Measurements from ENCODE around the gene PRKAR1B.

Gene PRKAR1B

GRCh38 chr7:690478-691360 is 36.4 kb downstream of the PRKAR1B start:
- no peak for DNase-seq

- no peak for DNase-seq
Observed at GRCh38 chr7:685540-685939, 41.5 kb downstream of the PRKAR1B start.

- DNase-seq, result no peak
Observed at GRCh38 chr7:684416-684815, 42.7 kb downstream of the PRKAR1B start.

- no peak for DNase-seq
Observed at GRCh38 chr7:683526-684205, 43.4 kb downstream of the PRKAR1B start.

GRCh38 chr7:682810-683209 is 44.3 kb downstream of the PRKAR1B start:
- no peak for DNase-seq

GRCh38 chr7:681551-682307 is 45.4 kb downstream of the PRKAR1B start:
- no peak for DNase-seq

- DNase-seq, result no peak
Observed at GRCh38 chr7:680411-681127, 46.5 kb downstream of the PRKAR1B start.

- DNase-seq, result no peak
Observed at GRCh38 chr7:676972-677385, 50.1 kb downstream of the PRKAR1B start.

- DNase-seq, result no peak
Observed at GRCh38 chr7:676246-676971, 50.7 kb downstream of the PRKAR1B start.

- DNase-seq, result no peak
Observed at GRCh38 chr7:674454-675410, 52.3 kb downstream of the PRKAR1B start.

- no peak for DNase-seq
Observed at GRCh38 chr7:673681-674453, 53.2 kb downstream of the PRKAR1B start.

GRCh38 chr7:672891-673290 is 54.2 kb downstream of the PRKAR1B start:
- no peak for DNase-seq

GRCh38 chr7:671415-672042 is 55.6 kb downstream of the PRKAR1B start:
- DNase-seq, result no peak

GRCh38 chr7:670501-671390 is 56.3 kb downstream of the PRKAR1B start:
- DNase-seq, result no peak

- no peak for DNase-seq
Observed at GRCh38 chr7:668958-669357, 58.1 kb downstream of the PRKAR1B start.

GRCh38 chr7:668139-668931 is 58.7 kb downstream of the PRKAR1B start:
- DNase-seq, result no peak

- no peak for DNase-seq
Observed at GRCh38 chr7:666454-667292, 60.4 kb downstream of the PRKAR1B start.
